DMS 273 (cell line): Measurements from ENCODE around the gene SEPTIN5.
"Not testable (repeated sequence)": the region's sequence is repeated elsewhere in the genome, so short reads cannot be mapped to it uniquely, and the experiment has no call there.

ENCODE experiments used
- DNase-seq: peaks from one replicate; lab custom pipeline; 2025; ENCODE audit not compliant: unreplicated experiment; lab: John Stamatoyannopoulos, UW

SEPTIN5 gene

DNA sequence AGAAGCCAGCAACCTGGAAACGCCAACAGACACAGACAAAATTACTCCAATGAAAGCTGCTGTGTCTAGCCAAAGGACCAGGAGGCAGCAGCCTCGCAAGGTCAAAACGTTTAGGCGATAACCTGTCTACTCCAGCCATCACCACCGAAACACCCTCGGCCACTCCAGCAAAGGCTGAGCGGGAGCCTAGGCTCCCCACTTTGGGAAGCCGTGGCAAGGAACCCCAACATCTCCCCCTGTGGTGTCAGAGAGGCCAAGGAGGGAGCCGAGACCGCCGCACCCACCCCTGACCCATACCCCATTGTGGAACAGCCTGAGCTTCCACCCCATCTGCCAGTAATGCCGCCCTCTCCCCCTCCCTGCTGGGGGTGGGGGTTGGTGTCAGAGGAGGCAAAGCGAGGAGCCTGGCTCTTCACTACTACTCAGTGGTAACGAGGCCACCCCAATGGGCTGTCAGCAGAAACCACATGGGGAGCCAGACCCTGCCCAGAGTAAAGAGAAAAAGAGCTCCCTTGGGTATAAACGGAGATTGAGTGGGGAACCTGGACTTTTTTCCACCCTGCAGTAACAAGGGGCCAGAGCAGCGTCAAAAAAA lies 33.9 kb upstream of the SEPTIN5 start:
- no peak for DNase-seq

DNA sequence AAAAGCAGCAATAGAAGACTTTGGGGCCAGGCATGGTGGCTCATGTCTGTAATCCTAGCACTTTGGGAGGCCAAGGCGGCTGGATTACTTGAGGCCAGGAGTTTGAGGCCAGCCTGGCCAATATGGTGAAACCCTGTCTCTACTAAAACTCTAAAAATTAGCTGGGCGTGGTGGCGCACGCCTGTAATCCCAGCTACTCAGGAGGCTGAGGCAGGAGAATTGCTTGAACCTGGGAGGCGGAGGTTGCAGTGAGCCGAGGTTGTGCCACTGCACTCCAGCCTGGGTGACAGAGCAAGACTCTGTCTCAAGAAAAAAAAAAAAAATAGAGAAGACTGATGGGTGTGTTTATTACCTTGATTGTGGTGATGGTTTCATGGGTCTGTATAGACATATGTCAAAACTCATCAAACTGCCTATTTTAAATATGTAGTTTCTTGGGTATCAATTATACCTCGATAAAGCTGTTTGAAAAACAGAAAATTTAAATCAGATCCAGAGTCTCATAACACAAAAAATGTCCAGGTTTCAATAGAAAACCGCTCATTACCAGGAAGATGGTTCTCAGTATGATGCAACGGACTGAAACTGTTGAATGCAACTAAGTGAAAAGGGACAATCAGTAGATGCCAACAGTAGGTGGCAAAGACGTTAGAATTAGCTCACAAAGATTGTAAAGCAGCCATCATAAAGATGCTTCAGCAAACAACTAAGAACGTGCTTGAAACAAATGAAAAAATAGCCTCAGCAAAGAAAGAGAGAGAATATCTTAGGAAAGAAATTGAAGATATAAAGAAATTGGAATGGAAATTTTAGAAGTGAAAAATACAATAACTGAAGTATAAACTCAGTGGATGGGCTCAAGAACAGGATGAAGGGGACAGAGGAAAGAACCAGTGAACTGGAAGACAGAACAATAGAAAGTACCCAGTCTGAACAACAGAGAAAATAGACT lies 33.1 kb upstream of the SEPTIN5 start:
- no peak for DNase-seq

DNA sequence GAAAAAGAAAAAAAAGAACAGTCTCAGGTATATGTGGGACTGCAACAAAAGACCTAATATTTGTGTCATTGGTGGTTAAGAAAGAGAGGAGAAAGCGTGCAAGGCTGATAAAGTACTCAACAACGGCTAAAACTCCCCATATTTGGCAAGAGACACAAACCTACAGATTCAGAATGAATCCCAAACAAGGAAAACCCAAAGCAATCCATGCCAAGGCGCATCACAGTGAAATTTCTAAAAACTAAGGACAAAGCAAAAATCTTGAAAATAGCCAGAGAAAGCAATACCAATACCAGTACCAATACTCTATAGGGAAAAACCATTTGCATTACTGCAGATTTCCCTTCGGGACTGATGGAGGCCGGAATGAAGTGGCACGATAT lies 32.4 kb upstream of the SEPTIN5 start:
- no peak for DNase-seq

DNA sequence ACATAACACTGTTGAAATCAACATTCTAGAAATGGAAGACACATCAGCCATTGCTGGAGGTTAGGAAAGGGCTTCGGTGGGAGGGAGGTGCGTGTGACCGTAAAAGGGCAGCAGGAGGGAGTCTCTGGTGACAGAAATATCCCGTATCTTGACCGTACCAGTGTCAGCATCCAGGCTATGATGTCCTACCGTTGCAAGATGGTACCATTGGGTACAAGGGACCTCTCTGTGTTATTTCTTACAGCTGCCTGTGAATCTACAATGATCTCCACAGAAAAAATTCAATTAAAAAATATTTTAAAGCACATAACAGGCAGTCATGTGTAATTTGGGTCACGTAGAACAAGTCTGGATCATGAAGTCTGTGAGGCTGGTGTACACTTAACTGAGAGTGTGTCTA lies 27.4 kb upstream of the SEPTIN5 start:
- no peak for DNase-seq

DNA sequence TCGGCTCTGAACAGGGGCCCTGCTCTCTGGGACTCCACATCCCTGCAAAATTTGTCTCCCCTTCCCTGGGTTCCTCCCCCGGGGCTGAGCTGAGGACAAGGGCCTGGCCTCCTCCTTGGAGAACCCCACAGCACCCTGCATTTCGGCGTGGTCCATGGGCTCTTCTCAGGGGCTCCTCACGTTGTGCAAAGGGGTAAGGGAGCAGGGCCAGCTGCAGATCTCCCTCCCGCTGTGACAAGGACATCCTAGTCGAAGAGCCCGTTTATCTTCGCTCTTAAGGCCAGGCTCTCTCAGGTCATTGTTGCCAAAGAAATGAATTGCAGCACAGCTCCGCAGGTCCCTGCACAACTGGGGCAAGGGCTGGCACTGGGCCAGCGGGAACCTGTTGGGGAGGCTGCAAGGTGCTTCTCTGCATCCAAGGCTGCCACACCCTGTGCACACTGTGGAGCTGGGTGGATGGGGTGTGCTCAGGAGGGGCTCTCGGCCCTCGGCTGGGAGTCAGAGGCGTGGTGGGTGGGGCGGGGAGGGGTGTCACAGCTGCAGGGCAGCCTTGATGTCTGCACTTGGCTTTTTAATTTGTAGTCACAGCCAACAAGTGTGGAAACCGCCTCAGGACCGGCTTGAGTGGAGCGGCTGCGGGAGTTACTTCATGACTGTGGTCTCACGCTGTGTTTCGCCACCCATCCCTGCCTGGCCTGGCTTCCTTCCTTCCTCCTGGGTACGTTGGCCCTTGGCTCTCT lies 26.6 kb upstream of the SEPTIN5 start:
- no peak for DNase-seq

DNA sequence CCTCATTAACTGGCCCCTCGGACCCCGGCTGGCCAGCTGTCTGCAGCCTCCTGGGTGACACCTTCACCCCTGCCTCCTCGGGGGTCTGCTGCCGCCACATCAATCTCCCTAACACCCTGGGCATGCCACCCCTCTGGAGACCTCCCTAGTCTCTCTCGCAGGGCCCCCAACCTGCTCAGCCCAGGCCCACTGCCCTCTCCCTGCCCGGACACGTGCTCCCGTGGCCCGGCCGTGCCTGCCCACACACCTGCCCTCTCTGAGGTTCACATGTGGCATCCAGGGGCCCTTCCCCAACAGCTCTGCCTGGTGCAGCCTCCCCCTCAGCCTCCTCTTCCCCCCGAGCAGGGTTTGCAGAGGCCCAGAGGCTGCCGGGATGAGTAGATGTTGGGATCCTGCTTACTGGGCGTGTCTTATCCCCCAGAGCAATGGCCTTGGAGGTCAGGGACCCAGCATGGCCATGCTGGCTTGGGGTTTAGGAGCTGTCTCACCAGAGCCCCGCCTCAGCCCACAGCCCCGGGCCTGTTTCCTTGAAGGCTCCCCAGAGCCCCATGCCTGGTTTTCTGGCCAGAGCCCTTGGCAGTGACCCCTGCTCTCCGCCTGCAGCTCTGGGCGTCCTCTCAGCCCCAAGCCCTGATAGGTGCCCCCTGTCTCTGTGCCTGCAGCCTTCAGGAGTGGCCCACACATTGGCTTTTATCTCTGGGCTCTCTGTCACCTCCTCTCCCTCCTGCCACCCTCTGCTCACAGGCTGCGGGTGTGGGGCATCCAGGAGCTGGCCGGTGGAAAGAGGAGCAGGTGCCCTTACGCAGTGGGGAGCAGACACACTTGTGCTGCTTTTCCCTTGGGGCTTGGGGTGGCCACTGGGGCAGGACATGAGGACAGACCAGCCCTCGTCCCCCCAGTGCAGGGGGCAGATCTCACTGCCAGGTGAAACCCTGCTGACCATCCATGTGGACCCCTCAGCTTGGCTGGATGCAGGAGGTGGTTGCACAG lies 25.7 kb upstream of the SEPTIN5 start:
- DNase-seq = no peak

DNA sequence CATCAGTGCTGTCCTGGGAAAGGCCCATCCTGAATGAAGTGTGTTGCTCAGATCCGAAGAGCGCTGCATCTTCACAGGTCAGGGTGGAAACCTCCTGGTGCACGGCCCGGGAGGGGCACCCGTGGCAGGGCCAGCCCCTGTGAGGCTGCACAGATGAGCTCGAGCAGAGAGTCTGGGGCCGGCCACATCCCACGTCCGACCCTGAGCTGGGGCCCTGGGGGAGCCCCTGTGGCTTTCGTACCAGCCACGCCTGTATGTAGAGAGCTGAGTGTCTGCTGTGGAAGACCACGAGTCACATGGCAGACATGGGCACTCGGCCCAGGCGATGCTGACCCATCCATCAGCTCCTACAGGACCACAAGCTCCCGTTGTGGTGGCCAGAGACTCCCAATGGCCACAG lies 24.9 kb upstream of the SEPTIN5 start:
- DNase-seq = no peak

DNA sequence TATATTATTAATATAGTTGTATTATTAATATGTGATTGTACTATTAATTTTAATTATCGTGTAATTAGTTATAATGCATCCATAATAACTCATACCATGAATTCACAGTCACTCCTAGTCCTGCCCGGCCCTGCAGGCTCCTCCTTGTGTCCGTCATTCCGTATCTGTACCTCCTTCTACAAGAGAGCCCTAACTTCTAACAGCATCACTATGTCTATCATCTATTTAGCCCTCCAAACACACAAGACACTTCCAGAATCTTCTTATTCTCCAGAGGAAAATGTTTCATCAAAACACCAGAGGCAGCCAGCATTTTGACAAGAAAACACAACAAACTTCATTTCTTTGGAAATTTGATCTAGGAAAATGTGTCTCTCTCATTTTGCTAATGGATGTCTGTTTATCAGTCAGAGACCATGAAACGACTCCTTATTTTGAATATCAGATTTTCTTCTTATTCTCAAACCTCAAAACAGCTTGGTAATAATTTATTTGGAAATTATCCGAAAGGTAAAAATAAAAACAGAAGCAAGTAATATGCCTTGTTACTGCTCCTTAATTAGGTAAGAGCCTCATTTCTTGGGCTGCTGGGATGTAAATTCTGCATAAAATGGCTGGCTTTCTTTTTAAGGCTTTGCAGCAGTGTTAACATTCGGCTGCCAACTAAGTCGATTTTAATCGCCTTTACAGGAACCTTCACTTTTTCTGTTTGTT lies 23.1 kb upstream of the SEPTIN5 start:
- DNase-seq = no peak

DNA sequence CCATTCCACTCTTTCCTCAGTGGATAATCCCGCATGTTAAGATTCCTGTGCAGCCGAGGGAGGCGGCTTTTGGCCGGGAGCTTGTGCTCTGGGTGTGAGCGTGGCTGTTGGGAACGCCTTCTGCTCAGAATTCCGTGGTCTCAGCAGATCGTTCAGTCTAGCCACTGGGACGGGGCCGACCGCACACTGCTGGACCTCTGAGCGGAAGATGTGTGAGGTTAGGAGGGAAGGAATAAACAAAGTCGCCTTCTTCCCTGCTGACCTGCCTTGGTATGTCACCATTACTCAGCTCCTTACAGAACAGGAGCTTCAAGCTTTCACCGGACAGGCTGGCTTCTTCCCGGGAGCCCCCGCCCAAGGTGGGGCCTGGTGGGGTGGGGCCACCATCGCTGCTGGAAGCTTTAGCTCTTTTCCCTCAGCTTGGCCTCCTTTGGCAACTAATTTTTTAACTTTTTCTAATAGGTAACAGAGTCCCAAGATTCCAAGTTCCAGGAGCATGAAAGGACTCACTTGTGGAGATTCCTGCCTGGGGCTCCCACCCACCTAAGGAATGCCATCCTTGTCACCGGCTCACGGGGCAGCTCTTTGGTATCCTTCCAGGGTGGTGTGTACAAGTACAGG lies 22.5 kb upstream of the SEPTIN5 start:
- DNase-seq = no peak

DNA sequence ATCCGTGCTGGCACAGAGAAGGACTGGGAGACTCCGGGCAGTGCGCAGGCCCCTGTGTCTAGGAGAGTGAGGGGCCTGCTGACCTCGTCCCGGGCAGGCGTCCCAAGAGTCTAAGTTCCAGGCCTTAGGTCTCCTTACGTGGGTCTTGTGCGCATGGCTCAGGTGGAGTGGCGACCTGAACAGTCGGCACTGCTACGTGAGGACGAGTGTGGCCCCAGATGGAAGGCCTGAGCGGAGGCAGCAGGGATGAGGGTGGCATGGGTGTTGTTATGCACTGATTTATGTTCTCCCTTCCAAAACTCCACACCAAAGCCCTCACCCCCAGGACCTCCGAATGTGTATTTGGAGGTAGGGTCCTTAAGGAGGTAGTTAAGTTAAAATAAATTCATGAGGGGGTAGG lies 20.7 kb upstream of the SEPTIN5 start:
- no peak for DNase-seq

DNA sequence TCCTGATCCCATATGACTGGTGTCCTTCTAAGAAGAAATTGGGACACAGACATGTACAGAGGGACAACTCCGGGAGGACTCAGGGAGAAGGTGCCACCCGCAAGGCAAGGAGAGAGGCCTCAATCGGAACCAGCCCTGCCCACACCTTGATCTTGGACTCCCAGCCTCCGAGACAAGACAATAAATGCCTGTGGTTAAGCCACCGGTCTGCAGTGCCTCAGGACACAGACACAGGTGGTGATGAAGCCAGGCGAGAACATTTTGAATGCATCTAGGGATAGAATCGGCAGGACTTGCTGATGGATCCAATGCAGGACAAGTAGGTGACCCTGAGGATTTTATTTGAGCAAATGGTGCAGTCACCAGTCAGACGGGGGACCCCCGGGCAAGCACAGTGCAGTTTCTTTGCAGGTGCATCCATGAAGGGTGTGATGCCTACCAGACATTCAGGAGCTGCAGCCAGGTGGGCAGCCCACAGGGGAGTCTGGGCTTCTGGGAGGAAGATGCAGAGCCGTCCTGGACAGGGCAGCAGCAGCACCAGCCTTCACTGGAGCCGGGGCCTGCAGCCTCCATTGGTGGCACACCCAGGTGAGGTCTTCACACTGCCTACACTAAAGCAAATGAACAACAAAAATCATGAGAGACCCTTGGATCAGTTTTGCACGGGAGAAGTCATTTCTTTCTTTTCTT lies 20.2 kb upstream of the SEPTIN5 start:
- no peak for DNase-seq

DNA sequence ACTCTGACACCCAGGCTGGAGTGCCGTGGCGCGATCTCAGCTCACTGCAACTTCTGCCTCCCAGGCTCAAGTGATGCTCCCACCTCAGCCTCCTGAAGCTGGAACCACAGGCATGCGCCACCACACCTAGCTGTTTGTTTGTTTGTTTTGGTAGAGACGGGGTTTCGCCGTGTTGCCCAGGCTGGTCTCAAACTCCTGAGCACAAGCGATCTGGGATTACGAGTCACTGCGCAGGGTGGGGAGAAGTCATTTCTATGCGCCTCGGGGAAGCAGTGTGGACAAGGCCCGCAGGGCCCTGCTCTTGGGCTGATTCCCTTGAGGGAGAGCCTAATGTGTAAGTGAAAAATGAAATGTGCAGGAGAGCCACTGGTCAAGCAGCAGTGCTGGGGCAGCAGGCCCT lies 19.6 kb upstream of the SEPTIN5 start:
- no peak for DNase-seq

DNA sequence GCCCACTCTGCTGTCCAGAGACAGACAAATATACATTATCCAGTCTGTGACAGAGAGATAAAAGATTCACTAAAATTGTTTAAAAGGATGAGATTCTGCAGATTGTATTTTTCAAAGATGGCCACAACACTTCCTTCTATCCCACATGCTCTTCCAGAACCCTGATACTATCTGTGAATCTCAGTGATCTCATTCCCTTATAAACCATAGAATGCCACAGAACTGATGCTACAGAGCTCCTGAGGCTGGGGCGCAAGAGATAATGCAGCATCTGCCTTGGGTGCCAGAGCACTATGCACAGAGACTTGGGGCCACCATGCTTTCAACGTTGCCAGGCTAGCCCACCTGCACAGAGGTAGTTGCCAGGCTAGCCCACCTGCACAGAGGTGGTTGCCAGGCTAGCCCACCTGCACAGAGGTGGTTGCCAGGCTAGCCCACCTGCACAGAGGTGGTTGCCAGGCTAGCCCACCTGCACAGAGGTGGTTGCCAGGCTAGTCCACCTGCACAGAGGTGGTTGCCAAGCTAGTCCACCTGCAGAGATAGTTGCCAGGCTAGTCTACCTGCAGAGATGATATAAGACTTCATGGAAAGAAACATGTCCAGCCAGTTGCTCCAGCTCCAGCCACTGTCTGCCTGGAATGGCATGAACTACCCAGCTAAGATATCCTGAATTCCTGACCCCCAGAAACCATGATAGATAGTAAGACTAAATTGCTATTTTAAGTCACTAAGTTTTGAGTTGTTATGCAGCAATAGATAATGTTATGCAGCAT lies 17.6 kb upstream of the SEPTIN5 start:
- DNase-seq = no peak

DNA sequence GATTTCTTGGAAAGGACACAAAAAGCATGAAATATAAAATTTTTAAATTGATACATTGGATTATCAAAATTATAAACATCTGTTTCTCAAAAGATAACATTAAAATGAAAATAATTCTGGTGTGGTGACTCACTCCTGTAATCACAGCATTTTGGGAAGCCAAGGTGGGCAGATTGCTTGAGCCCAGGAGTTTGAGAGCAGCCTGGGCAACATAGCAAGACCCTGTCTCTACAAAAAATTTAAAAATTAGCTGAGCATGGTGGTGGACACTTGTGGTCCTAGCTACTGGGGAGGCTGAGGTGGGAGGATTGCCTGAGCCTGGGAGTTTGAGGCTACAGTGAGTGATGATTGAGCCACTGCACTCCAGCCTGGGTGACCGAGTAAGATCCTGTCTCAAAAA lies 16.4 kb upstream of the SEPTIN5 start:
- DNase-seq = not testable (repeated sequence)

DNA sequence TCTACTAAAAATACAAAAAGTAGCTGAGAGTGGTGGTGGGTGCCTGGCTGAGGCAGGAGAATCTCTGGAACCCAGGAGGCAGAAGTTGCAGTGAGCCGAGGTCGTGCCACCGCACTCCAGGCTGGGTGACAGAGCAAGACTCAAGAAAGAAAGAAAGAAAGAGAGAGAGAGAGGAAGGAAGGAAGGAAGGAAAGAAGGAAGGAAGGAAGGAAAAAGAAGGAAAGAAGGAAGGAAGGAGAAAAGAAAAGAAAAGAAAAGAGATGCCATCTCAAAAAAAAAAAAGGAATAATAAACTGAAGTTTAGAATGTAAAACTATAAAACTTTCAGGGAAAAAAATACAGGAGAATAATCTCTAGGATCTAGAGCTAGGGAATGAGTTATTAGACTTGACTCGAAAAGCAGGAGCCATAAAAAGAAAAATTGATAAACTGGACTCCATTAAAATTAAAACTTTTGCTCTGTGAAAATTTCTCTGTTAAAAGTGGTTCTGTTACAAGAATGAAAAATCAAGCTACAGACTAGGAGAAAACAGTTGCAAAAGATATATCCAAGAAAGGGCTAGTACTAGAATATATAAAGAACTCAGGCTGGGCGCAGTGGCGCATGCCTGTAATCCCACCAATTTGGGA lies 13.4 kb upstream of the SEPTIN5 start:
- DNase-seq = no peak

DNA sequence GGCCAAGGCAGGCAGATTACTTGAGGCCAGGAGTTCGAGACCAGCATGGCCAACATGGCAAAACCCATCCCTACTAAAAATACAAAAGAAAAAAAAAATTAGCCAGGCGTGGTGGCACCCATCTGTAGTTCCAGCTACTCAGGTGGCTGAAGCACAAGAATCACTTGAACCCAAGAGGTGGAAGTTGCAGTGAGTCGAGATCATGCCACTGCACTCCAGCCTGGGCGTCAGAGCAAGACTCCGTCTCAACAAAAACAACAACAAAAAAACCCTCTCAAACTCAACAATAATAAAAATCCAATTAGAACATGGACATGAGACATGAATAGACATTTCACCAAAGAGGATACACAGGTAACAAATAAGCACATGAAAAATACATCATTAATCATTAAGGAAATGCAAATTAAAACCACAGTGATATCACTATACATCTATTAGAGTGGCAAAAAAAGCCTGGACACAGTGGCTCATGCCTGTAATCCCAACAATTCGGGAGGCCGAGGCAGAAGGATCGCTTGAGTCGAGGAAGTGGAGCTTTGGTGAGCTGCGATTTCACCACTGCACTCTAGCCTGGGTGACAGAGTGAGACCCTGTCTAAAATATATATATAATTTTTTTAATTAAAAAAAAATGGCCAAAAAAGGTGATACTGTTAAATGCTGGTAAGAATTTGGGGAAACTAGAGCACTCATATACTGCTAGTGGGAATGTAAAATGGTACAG lies 12.7 kb upstream of the SEPTIN5 start:
- DNase-seq = no peak

DNA sequence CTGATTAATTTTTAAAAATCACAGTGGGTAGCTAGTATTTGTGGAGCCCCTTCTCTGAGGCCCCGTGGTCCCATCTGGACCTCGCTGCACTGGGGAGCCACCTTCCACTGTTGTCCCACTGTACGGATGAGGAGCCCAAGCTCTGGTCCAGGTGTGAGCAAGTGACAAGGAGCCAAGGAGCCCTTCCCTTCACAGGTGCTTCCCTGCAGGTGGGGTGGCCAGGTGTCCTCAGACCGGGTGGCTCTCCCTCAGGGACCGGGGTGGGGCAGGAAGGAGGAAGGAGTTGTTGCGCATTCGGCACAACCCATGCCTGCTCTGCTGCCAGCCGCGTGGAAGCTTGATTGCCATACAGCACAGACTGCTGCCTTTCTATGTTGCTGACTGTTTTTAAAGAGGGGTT lies 10.4 kb upstream of the SEPTIN5 start:
- no peak for DNase-seq
